ENCODE data around the gene FILIP1L. TPM values are rescaled to one million over a fixed set of nuclear protein-coding genes. Genes with fewer than 3 reads are reported as not detected.

Gene FILIP1L
- total RNA-seq: 10 to 100 TPM in 7 of 9 donors, 1 to 10 TPM in 2; 5.3 to 33.2 (median 18.5) TPM
- polyA plus RNA-seq: 10 to 100 TPM; 13.0 to 21.5 (median 16.3) TPM
- long read RNA-seq, donor 1: 0 reads
- long read RNA-seq, donor 2, partial matches to known transcripts: 0 of 1 reads
- long read RNA-seq, donor 2, other reads (novel, unspliced or antisense): 0 of 1 reads
- long read RNA-seq, donor 3: 0 reads
- long read RNA-seq, donor 4, transcript FILIP1L-203 (2 exons, 3,280 nt): major isoform, 14 of 20 reads
- long read RNA-seq, donor 4, partial matches to known transcripts: 0 of 20 reads
- long read RNA-seq, donor 4, other reads (novel, unspliced or antisense): 5 of 20 reads
- long read RNA-seq, donor 5, transcript FILIP1L-203 (2 exons, 3,280 nt): major isoform, 41 of 48 reads
- long read RNA-seq, donor 5, partial matches to known transcripts: 2 of 48 reads
- long read RNA-seq, donor 5, other reads (novel, unspliced or antisense): 4 of 48 reads
- long read RNA-seq, donor 6, transcript FILIP1L-203 (2 exons, 3,280 nt): major isoform, 25 of 34 reads
- long read RNA-seq, donor 6, partial matches to known transcripts: 0 of 34 reads
- long read RNA-seq, donor 6, other reads (novel, unspliced or antisense): 9 of 34 reads
- long read RNA-seq, donor 7, partial matches to known transcripts: 18 of 38 reads
- long read RNA-seq, donor 7, other reads (novel, unspliced or antisense): 19 of 38 reads
- long read RNA-seq, donor 8, partial matches to known transcripts: 0 of 4 reads
- long read RNA-seq, donor 8, other reads (novel, unspliced or antisense): 0 of 4 reads
- long read RNA-seq, donor 9, partial matches to known transcripts: 74 of 74 reads
- long read RNA-seq, donor 9, other reads (novel, unspliced or antisense): 0 of 74 reads
- long read RNA-seq, donor 10, partial matches to known transcripts: 0 of 1 reads
- long read RNA-seq, donor 10, other reads (novel, unspliced or antisense): 0 of 1 reads

DNA sequence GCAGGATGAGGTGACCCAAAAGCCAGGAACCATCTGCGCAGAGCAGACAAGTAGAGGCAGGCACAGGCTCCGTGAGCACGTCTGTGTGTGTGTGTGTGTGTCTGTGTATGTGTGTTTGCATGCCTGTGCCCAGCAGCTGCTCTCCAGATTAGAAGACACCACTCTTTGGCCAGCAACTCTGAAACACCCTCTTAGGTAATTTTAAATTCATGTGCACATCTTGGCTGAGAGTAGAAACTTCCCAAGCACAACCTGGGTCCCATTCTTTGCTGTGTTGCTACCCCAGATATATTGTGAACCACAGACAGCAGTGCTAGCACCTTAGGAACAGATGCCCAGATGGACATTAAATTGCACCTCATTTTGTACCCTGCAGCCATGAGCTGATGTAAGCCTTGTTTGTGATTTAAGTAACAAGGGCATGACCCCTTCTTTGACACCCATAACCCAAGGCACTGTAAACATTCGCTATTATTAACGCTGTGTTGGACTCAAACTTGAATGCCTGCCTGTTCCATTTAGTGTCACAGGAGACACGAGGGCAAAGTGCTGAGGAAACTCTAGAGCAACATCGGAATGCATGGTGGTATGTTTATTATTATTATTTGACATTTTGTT lies at the start of gene FILIP1L:
Gene FILIP1L (minus strand): TSS at position 89 of the 618 bp plus-strand sequence.
- intact Hi-C loops (cut with DNase I): no loop called here
- no peak within 1 kb of the TSS for H3K4me3 ChIP-seq
- WGBS, 4 donors: 84 to 89% (median 88%) methylated on average over 5 to 7 of the region's 7 CpGs
- no peaks in the 10 kb centered on the region for H3K36me3 ChIP-seq (replicated peaks in 1 of 2)
- TF ChIP-seq, protein P1, sequence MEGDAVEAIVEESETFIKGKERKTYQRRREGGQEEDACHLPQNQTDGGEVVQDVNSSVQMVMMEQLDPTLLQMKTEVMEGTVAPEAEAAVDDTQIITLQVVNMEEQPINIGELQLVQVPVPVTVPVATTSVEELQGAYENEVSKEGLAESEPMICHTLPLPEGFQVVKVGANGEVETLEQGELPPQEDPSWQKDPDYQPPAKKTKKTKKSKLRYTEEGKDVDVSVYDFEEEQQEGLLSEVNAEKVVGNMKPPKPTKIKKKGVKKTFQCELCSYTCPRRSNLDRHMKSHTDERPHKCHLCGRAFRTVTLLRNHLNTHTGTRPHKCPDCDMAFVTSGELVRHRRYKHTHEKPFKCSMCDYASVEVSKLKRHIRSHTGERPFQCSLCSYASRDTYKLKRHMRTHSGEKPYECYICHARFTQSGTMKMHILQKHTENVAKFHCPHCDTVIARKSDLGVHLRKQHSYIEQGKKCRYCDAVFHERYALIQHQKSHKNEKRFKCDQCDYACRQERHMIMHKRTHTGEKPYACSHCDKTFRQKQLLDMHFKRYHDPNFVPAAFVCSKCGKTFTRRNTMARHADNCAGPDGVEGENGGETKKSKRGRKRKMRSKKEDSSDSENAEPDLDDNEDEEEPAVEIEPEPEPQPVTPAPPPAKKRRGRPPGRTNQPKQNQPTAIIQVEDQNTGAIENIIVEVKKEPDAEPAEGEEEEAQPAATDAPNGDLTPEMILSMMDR (IDR thresholded peaks at IDR 0.05): no peak
- TF ChIP-seq POLR2A (IDR thresholded peaks at IDR 0.05): no peak
- no peaks in the 10 kb centered on the region for H3K9me3 ChIP-seq (replicated peaks in 1 of 3)
- H3K27ac ChIP-seq: no peak within 1 kb of the TSS
- H3K4me1 ChIP-seq (replicated peaks in 1 of 2): peaks cover 0 to 4% of the 10 kb centered on the region in 2 donors
- no peaks in the 10 kb centered on the region for H3K27me3 ChIP-seq
- no peak for DNase-seq

DNA sequence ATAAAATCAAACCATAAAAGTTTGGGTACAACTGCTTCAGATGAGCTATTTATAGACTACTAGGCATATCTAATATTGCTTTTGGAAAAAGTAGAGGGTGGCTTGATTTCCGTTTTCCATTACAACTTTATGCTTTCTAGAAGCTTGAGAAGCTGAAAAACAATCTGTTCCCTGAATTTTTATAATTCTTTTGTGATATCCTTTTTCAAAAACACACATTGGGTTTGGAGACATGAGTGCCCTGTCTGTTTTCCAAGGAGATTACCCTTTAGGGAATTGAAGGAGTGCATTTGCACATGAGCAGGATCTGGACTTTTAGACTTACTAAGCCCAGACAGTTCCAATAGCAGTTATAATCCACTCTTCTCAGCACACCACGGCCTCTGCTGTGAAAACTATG lies 49.5 kb upstream of the FILIP1L start:
- H3K9me3 ChIP-seq (replicated peaks in 1 of 3): no peaks in the 10 kb centered on the region
- H3K36me3 ChIP-seq (replicated peaks in 1 of 2): no peaks in the 10 kb centered on the region
- no peak for TF ChIP-seq POLR2A (IDR thresholded peaks at IDR 0.05)
- TF ChIP-seq, protein P1 (IDR thresholded peaks at IDR 0.05): no peak
- 73 to 81% (median 77%) methylated on average over 2 of the region's 2 CpGs for WGBS, 4 donors
- peak overlapping the region in 2 of 5 donors; percentile 57 to 63 for H3K27ac ChIP-seq
- intact Hi-C loops (cut with DNase I): no loop called here
- no peak for DNase-seq
- peaks cover 6 to 44% of the 10 kb centered on the region in 2 donors for H3K4me1 ChIP-seq (replicated peaks in 1 of 2)
- H3K4me3 ChIP-seq: no peak overlapping the region
- H3K27me3 ChIP-seq: no peaks in the 10 kb centered on the region

DNA sequence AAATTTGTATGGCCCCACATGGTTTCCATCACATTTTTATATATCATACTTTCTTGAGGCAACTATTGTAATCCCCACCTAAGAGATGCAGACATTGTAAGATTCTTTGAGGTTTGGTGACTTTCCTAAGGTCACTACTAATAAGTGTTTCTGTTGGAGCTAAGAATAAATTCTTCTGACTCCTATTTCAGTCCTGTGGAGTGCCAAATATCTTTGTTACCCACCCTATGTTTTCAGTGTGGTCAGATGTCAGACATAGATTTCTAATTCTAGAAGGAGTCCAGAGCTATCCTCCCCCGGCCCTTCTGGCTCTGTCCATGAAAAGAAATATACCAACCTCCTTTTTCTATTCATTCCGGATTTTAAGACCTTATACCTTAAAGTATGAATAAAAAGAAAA lies 46.2 kb upstream of the FILIP1L start:
- 81 to 92% (median 88%) methylated on average over 2 of the region's 2 CpGs for WGBS, 4 donors
- no peaks in the 10 kb centered on the region for H3K36me3 ChIP-seq (replicated peaks in 1 of 2)
- no peak overlapping the region for H3K4me3 ChIP-seq
- H3K27ac ChIP-seq: peak overlapping the region in 3 of 5 donors; percentile 47 to 79 (median 73)
- H3K9me3 ChIP-seq (replicated peaks in 1 of 3): peaks cover 0 to 2% (median under 1%) of the 10 kb centered on the region in 3 donors
- H3K4me1 ChIP-seq (replicated peaks in 1 of 2): peaks cover 8 to 48% of the 10 kb centered on the region in 2 donors
- DNase-seq: no peak
- H3K27me3 ChIP-seq: no peaks in the 10 kb centered on the region
- intact Hi-C loops (cut with DNase I): no loop called here
- TF ChIP-seq, protein P1 (IDR thresholded peaks at IDR 0.05): no peak
- no peak for TF ChIP-seq POLR2A (IDR thresholded peaks at IDR 0.05)

Data from adrenal gland (tissue), 19 donors.